A549 (cell line): ENCODE results near the gene PLAAT1.

ENCODE experiments used
- ESRRA ChIP-seq: fragments of 150-350 bp; IDR thresholded peaks from 2 replicates; pipeline ENCODE4 v1.6.1; 2014; ENCODE audit warnings: mild to moderate bottlenecking, low read length, borderline replicate concordance
- HMGXB4 ChIP-seq: fragments of 250-450 bp; sonication (Bioruptor Pico); IDR thresholded peaks from 2 replicates; pipeline ENCODE4 v1.5.0; 2021; ENCODE audit warnings: mild to moderate bottlenecking, moderate library complexity, borderline replicate concordance
- JUN ChIP-seq, 2 experiments: fragments of >200 bp; sonication (Bioruptor Twin); formaldehyde crosslinking; IDR thresholded peaks; 2 replicates in 1 of 2; 3 replicates in 1 of 2; pipeline ENCODE4 v1.6.1; 2016 to 2017
- MYC ChIP-seq: IDR thresholded peaks from 2 replicates; pipeline ENCODE4 v1.6.1; 2012; ENCODE audit warnings: mild to moderate bottlenecking, inconsistent platforms, low read length, improper control_type of control experiment, borderline replicate concordance
- POLR2A ChIP-seq: IDR thresholded peaks from 2 replicates; pipeline ENCODE4 v1.6.1; 2012; ENCODE audit warnings: mild to moderate bottlenecking, low read length
- SMC3 ChIP-seq: fragments of >200 bp; sonication (Bioruptor Twin); formaldehyde crosslinking; IDR thresholded peaks from 3 replicates; pipeline ENCODE4 v1.6.1; 2018; ENCODE audit warnings: inconsistent platforms
- TFCP2L1 ChIP-seq: fragments of 250-450 bp; sonication (Bioruptor Pico); IDR thresholded peaks from 2 replicates; pipeline ENCODE4 v1.5.0; 2021; ENCODE audit warnings: mild to moderate bottlenecking
- ZNF302 ChIP-seq: fragments of 250-450 bp; sonication (Bioruptor Pico); IDR thresholded peaks from 2 replicates; pipeline ENCODE4 v1.9.0; 2021; ENCODE audit warnings: inconsistent platforms, mild to moderate bottlenecking, moderate library complexity
- TF ChIP-seq, protein P1 (sequence below): IDR thresholded peaks from 2 replicates; pipeline ENCODE4 v1.6.1; 2012
- TF ChIP-seq, protein P2 (sequence below): fragments of >200 bp; sonication (Bioruptor Twin); formaldehyde crosslinking; IDR thresholded peaks from 3 replicates; pipeline ENCODE4 v1.5.1; 2016

- TF ChIP-seq, protein P1, sequence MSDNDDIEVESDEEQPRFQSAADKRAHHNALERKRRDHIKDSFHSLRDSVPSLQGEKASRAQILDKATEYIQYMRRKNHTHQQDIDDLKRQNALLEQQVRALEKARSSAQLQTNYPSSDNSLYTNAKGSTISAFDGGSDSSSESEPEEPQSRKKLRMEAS = no peak
- TF ChIP-seq POLR2A (no peak), ESRRA (no peak), JUN (IDR thresholded peaks at IDR 0.05) (no peak), HMGXB4 (CRISPR knock-in tag) (no peak), MYC (no peak), TFCP2L1 (CRISPR knock-in tag) (no peak), SMC3 (no peak), ZNF302 (CRISPR knock-in tag) (no peak)
- TF ChIP-seq, protein P2, sequence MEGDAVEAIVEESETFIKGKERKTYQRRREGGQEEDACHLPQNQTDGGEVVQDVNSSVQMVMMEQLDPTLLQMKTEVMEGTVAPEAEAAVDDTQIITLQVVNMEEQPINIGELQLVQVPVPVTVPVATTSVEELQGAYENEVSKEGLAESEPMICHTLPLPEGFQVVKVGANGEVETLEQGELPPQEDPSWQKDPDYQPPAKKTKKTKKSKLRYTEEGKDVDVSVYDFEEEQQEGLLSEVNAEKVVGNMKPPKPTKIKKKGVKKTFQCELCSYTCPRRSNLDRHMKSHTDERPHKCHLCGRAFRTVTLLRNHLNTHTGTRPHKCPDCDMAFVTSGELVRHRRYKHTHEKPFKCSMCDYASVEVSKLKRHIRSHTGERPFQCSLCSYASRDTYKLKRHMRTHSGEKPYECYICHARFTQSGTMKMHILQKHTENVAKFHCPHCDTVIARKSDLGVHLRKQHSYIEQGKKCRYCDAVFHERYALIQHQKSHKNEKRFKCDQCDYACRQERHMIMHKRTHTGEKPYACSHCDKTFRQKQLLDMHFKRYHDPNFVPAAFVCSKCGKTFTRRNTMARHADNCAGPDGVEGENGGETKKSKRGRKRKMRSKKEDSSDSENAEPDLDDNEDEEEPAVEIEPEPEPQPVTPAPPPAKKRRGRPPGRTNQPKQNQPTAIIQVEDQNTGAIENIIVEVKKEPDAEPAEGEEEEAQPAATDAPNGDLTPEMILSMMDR = no peak
Observed at GRCh38 chr3:193310914-193311723, 70.1 kb downstream of the PLAAT1 start.
